Prostate gland (tissue), 2 donors: ENCODE data around the gene SMPD3. TPM values are rescaled to one million over a fixed set of nuclear protein-coding genes. Genes with fewer than 3 reads are reported as not detected.

ENCODE experiments used
- DNase-seq: peaks from one replicate; pipeline ENCODE4 v3.0.0-alpha.2; 2019; ENCODE audit warnings: low spot score
- H3K27ac ChIP-seq, 2 donors: fragments of 200-600 bp; sonication (generic); 2 replicates each; pipeline ENCODE4 v1.5.1; 2017 to 2019
- H3K27me3 ChIP-seq: fragments of 200-600 bp; sonication (generic); replicated peaks from 2 replicates; pipeline ENCODE4 v1.5.1; 2019; ENCODE audit not compliant: insufficient read depth
- H3K36me3 ChIP-seq, 2 donors: fragments of 200-600 bp; sonication (generic); 1 replicate in 1 of 2; 2 replicates in 1 of 2; pipeline versions ENCODE4 v1.5.1 to v1.8.1; 2017 to 2019
- H3K4me1 ChIP-seq: fragments of 200-600 bp; sonication (generic); replicated peaks from 2 replicates; pipeline ENCODE4 v1.5.1; 2019
- H3K4me3 ChIP-seq, 2 donors: fragments of 200-600 bp; sonication (generic); 2 replicates each; pipeline ENCODE4 v1.5.1; 2017 to 2019
- H3K9me3 ChIP-seq: fragments of 200-600 bp; sonication (generic); 2 replicates; pipeline ENCODE4 v1.5.1; 2017
- POLR2A ChIP-seq: fragments of 450-650 bp; IDR thresholded peaks from one replicate; pipeline ENCODE4 v1.6.1; 2016; ENCODE audit warnings: antibody characterized with exemption, mild to moderate bottlenecking
- POLR2AphosphoS5 ChIP-seq: sonication (generic); formaldehyde crosslinking; IDR thresholded peaks from one replicate; pipeline ENCODE4 v1.6.1; 2017; ENCODE audit warnings: antibody characterized with exemption
- WGBS: methylation state at CpG from one replicate; pipeline ENCODE4 v1.1.5; 2018; 5-methylcytosine and 5-hydroxymethylcytosine counted together
- intact Hi-C: fragments of 100-400 bp; cut with DNase I; formaldehyde crosslinking; loops from one replicate; pipeline ENCODE4 v1.14.2; 2022
- total RNA-seq, 2 donors: library from RNA; depleted of rRNA; stranded (reverse); fragments of >200 nt; gene quantifications; one replicate each; pipeline ENCODE4 v1.1.0, GENCODE V29; 2016
- TF ChIP-seq, protein P1 (sequence below), 4 experiments: fragments of 200-600 bp in 2 of 4; fragments of 450-650 bp in 2 of 4; sonication (generic) in 2 of 4; IDR thresholded peaks; 1 replicate in 3 of 4; 2 replicates in 1 of 4; pipeline ENCODE4 v1.5.1; 2016 to 2019; ENCODE audit warnings: antibody characterized with exemption in 4 of 4, mild to moderate bottlenecking in 2 of 4, moderate library complexity in 2 of 4

Gene SMPD3
- total RNA-seq, 2 donors from 2014 or later: 4.7 to 27.8 TPM

DNA sequence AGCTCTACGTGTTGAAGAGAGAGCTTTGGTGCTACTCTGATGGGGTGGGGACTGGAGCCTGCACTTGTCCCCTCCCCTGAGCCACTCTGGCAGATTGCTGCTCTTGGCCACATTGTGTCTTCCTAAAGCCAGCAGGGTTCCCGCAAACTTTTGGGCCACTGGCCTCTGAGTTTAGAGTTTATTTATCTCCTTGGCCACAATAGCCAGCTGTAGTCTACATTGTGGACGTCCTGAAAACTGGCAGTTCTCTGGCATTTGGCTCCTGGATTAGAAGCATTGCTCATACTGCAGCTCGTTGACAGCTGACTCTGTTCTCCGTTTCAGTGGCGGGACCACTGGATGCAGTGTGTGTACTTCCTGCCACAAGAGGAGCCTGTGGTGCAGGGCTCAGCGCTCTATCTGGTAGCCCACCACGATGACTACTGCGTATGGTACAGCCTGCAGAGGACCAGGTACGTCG lies 102.9 kb downstream of the SMPD3 start:
- WGBS: 81% methylated on average over 11 of the region's 11 CpGs
- Histone ChIP-seq H3K9me3 (no peaks in the 10 kb centered on the region), H3K27ac (no peak overlapping the region), H3K4me3 (no peak overlapping the region), H3K27me3 (no peaks in the 10 kb centered on the region), H3K4me1 (no peaks in the 10 kb centered on the region), H3K36me3 (peaks cover 0 to 4% of the 10 kb centered on the region in 2 donors)
- TF ChIP-seq POLR2A (no peak), POLR2AphosphoS5 (no peak)
- TF ChIP-seq, protein P1, sequence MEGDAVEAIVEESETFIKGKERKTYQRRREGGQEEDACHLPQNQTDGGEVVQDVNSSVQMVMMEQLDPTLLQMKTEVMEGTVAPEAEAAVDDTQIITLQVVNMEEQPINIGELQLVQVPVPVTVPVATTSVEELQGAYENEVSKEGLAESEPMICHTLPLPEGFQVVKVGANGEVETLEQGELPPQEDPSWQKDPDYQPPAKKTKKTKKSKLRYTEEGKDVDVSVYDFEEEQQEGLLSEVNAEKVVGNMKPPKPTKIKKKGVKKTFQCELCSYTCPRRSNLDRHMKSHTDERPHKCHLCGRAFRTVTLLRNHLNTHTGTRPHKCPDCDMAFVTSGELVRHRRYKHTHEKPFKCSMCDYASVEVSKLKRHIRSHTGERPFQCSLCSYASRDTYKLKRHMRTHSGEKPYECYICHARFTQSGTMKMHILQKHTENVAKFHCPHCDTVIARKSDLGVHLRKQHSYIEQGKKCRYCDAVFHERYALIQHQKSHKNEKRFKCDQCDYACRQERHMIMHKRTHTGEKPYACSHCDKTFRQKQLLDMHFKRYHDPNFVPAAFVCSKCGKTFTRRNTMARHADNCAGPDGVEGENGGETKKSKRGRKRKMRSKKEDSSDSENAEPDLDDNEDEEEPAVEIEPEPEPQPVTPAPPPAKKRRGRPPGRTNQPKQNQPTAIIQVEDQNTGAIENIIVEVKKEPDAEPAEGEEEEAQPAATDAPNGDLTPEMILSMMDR (IDR thresholded peaks at IDR 0.05): no peak
- intact Hi-C loops: no loop called here
- DNase-seq: no peak

DNA sequence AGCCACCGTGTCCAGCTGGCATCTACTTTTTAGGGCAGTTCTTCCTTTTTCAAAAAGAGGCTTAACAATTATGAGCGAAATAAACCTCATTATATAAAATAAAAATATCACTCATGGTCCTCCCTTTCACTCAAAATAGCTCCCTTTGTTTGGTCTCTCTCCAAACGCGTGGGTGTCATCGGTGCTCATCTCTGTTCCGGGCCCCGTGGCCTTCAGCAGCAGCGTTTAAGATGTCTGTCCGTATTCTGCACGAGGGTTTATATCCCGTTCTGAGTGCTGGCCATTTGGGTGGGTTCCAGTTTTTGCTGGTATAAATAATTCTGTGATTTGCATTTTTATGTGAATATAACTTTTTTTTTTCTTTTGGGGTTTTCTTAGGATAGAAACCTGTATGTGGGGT lies 104.1 kb downstream of the SMPD3 start:
- intact Hi-C loops: no loop called here
- TF ChIP-seq POLR2AphosphoS5: no peak
- no peak for TF ChIP-seq POLR2A
- TF ChIP-seq, protein P1 (IDR thresholded peaks at IDR 0.05): no peak
- H3K36me3 ChIP-seq: peaks cover 0 to 7% of the 10 kb centered on the region in 2 donors
- H3K27ac ChIP-seq: no peak overlapping the region
- 79% methylated on average over 11 of the region's 11 CpGs for WGBS
- no peaks in the 10 kb centered on the region for H3K4me1 ChIP-seq
- DNase-seq: no peak
- no peak overlapping the region for H3K4me3 ChIP-seq
- H3K27me3 ChIP-seq: no peaks in the 10 kb centered on the region
- H3K9me3 ChIP-seq: no peaks in the 10 kb centered on the region

DNA sequence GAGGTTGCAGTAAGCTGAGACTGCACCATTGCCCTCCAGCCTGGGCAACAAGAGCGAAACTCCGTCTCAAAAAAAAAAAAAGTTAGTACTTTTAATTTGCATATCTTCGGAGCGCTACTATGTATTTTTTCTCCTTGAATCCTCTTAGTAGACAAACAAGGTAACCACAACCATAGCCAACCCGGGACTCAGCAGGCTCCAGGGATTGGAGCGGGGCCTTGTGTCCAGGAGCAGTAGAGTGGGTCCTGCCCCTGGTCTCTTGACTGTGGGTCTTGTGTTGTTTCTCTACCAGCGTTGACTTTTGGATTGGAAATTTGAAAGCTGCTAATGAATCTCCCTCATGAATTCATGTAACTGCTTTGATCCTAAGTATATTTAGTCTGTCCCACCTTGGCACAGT lies 105.2 kb downstream of the SMPD3 start:
- intact Hi-C loops: no loop called here
- TF ChIP-seq, protein P1 (IDR thresholded peaks at IDR 0.05): no peak
- no peak for TF ChIP-seq POLR2A
- TF ChIP-seq POLR2AphosphoS5: no peak
- no peaks in the 10 kb centered on the region for H3K9me3 ChIP-seq
- 95% methylated on average over 7 of the region's 7 CpGs for WGBS
- peaks cover 0 to 12% of the 10 kb centered on the region in 2 donors for H3K36me3 ChIP-seq
- H3K4me1 ChIP-seq: no peaks in the 10 kb centered on the region
- no peak for DNase-seq
- no peaks in the 10 kb centered on the region for H3K27me3 ChIP-seq
- H3K4me3 ChIP-seq: no peak overlapping the region
- no peak overlapping the region for H3K27ac ChIP-seq

DNA sequence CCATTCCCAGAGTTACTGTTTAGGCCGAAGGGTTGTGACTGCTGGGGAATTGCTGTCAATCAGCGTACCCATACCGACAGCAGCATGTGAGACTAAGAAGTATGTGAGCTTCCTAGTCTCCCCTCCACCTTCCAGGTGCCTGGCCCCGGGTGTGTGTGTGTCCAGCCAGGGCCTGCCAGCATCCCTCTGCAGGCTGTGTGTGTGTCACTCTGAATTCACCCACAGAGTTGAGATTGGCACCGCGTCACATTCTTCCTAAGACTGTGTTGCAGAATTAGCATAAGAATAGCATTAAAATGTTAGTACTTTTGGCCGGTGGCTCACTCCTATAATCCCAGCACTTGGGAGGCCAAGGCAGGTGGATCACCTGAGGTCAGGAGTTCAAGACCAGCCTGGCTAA lies 105.7 kb downstream of the SMPD3 start:
- peaks cover 0 to 12% of the 10 kb centered on the region in 2 donors for H3K36me3 ChIP-seq
- 86% methylated on average over 4 of the region's 7 CpGs for WGBS
- no peak for DNase-seq

DNA sequence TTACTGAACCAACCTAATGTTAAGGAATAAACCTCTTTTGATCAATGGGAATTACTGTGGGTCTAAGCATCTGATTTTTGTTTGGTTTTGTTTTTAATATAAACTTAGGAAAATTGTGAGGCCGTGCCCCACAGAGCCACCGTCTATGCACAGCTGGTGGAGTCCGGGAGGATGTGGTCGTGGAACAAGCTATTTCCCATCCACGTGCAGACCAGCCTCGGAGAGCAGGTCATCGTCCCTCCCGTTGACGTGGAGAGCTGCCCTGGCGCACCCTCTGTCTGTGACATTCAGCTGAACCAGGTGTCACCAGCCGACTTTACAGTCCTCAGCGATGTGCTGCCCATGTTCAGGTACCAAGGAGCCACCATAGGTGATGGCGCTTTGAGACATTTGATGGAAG lies 109.1 kb downstream of the SMPD3 start:
- Histone ChIP-seq H3K27me3 (no peaks in the 10 kb centered on the region), H3K9me3 (no peaks in the 10 kb centered on the region), H3K4me3 (no peak overlapping the region), H3K36me3 (peaks cover 0 to 12% of the 10 kb centered on the region in 2 donors), H3K27ac (no peak overlapping the region), H3K4me1 (no peaks in the 10 kb centered on the region)
- intact Hi-C loops: no loop called here
- no peak for TF ChIP-seq POLR2A
- TF ChIP-seq POLR2AphosphoS5: no peak
- TF ChIP-seq, protein P1 (IDR thresholded peaks at IDR 0.05): no peak
- DNase-seq: no peak
- 94% methylated on average over 13 of the region's 13 CpGs for WGBS

More for the DNA sequence above, 105.7 kb downstream of the SMPD3 start:
- Histone ChIP-seq H3K4me1 (no peaks in the 10 kb centered on the region), H3K27me3 (no peaks in the 10 kb centered on the region), H3K27ac (no peak overlapping the region), H3K4me3 (no peak overlapping the region), H3K9me3 (no peaks in the 10 kb centered on the region)
- no peak for TF ChIP-seq POLR2A
- no peak for TF ChIP-seq POLR2AphosphoS5
- TF ChIP-seq, protein P1 (IDR thresholded peaks at IDR 0.05): no peak
- intact Hi-C loops: no loop called here
